GM12891 (cell line): ENCODE measurements around the gene PCDH1.
"Not testable (repeated sequence)": the region's sequence is repeated elsewhere in the genome, so short reads cannot be mapped to it uniquely, and the experiment has no call there.

Experiments
- DNase-seq: peaks from one replicate; pipeline ENCODE4 v3.0.0; 2011; ENCODE audit warnings: low spot score; ENCODE audit not compliant: insufficient read length
- FAIRE-seq: peaks from 2 replicates; lab custom pipeline; 2011; peaks lifted over from hg19 to GRCh38; lab: Jason Lieb, UNC
- PAX5 ChIP-seq: IDR thresholded peaks from 2 replicates; pipeline ENCODE4 v1.6.1; 2011; ENCODE audit warnings: low read length, moderate library complexity, mild to moderate bottlenecking; ENCODE audit not compliant: insufficient read depth, severe bottlenecking
- POLR2A ChIP-seq: IDR thresholded peaks from 2 replicates; pipeline ENCODE4 v1.6.1; 2011; ENCODE audit warnings: low read depth, low read length, control low read depth
- POLR2AphosphoS5 ChIP-seq: IDR thresholded peaks from 2 replicates; pipeline ENCODE4 v1.6.1; 2011; ENCODE audit warnings: low read depth, low read length, control low read depth
- POU2F2 ChIP-seq: IDR thresholded peaks from 2 replicates; pipeline ENCODE4 v1.6.1; 2011; ENCODE audit warnings: low read depth, mild to moderate bottlenecking, control low read depth, low read length, moderate library complexity
- SPI1 ChIP-seq: IDR thresholded peaks from 2 replicates; pipeline ENCODE4 v1.6.1; 2011; ENCODE audit warnings: low read depth, low read length, control low read depth
- TAF1 ChIP-seq: IDR thresholded peaks from 2 replicates; pipeline ENCODE4 v1.6.1; 2011; ENCODE audit warnings: low read depth, low read length, control low read depth

Gene PCDH1

GRCh38 chr5:141902015-141902814 is 24.0 kb upstream of the PCDH1 start:
- FAIRE-seq (no peak), DNase-seq (no peak)
- TF ChIP-seq POLR2AphosphoS5 (no peak), POU2F2 (no peak), POLR2A (no peak), SPI1 (no peak), PAX5 (no peak), TAF1 (no peak)

GRCh38 chr5:141898448-141899049 is 20.3 kb upstream of the PCDH1 start:
- FAIRE-seq (no peak), DNase-seq (no peak)
- TF ChIP-seq POLR2A, result no peak
- TF ChIP-seq PAX5, result no peak

- TF ChIP-seq SPI1 (no peak), POU2F2 (no peak), POLR2AphosphoS5 (no peak), PAX5 (no peak)
- FAIRE-seq (no peak), DNase-seq (no peak)
These were observed 19.2 kb upstream of the PCDH1 start for GRCh38 chr5:141897425-141897824.

- FAIRE-seq, DNase-seq: not testable (repeated sequence)
These were observed 12.2 kb upstream of the PCDH1 start for GRCh38 chr5:141890429-141890828.

GRCh38 chr5:141889282-141889871 is 11.2 kb upstream of the PCDH1 start:
- TF ChIP-seq POLR2AphosphoS5, result no peak
- FAIRE-seq (no peak), DNase-seq (no peak)

- DNase-seq (no peak), FAIRE-seq (no peak)
- no peak for TF ChIP-seq POLR2A
- no peak for TF ChIP-seq POLR2AphosphoS5
- TF ChIP-seq POU2F2, result no peak
- TF ChIP-seq PAX5, result no peak
- no peak for TF ChIP-seq TAF1
- no peak for TF ChIP-seq SPI1
These were observed 5.7 kb upstream of the PCDH1 start for GRCh38 chr5:141883892-141884318.

GRCh38 chr5:141883184-141883891 is 5.1 kb upstream of the PCDH1 start:
- TF ChIP-seq POU2F2 (no peak), PAX5 (no peak), POLR2AphosphoS5 (no peak), POLR2A (no peak), TAF1 (no peak), SPI1 (no peak)
- DNase-seq (no peak), FAIRE-seq (no peak)

GRCh38 chr5:141882594-141883183 is 4.5 kb upstream of the PCDH1 start:
- FAIRE-seq, result no peak
- TF ChIP-seq SPI1, result no peak
- no peak for TF ChIP-seq POU2F2
- DNase-seq, result no peak

- DNase-seq (no peak), FAIRE-seq (no peak)
- TF ChIP-seq POLR2A (no peak), PAX5 (no peak), POU2F2 (no peak), POLR2AphosphoS5 (no peak), TAF1 (no peak), SPI1 (no peak)
These were observed 3.7 kb upstream of the PCDH1 start for GRCh38 chr5:141881886-141882285.

- DNase-seq, result no peak
- FAIRE-seq, result no peak
- TF ChIP-seq SPI1 (no peak), PAX5 (no peak), POLR2A (no peak), TAF1 (no peak), POU2F2 (no peak), POLR2AphosphoS5 (no peak)
These were observed 3.0 kb upstream of the PCDH1 start for GRCh38 chr5:141880961-141881801.
